SK-N-SH (cell line): ENCODE data around the gene P2RY8. TPM values are rescaled to one million over a fixed set of nuclear protein-coding genes. Genes with fewer than 3 reads are reported as not detected.

Experiments
- CTCF ChIA-PET: fragments of 300-600, 350-600 bp; formaldehyde crosslinking; extraction: SDS; loops from one replicate; lab custom pipeline; 2021; lab: Yijun Ruan, JAX
- POLR2A ChIA-PET: fragments of 350-600 bp; sonication (Branson Sonifier 250); formaldehyde crosslinking; extraction: SDS; loops from one replicate; lab custom pipeline; 2020; ENCODE audit warnings: antibody characterized with exemption, inconsistent platforms; lab: Yijun Ruan, JAX
- DNase-seq: peaks from one replicate; pipeline ENCODE4 v3.0.0; 2012
- H2AFZ ChIP-seq: fragments of 200-600 bp; sonication (generic); 2 replicates; pipeline ENCODE4 v1.8.1; 2016; ENCODE audit warnings: antibody characterized with exemption, mild to moderate bottlenecking, low read depth
- H3F3A ChIP-seq: fragments of 200-600 bp; sonication (generic); replicated peaks from 2 replicates; pipeline ENCODE3; 2016; ENCODE audit warnings: antibody characterized with exemption, mild to moderate bottlenecking; ENCODE audit not compliant: insufficient read depth
- H3K27ac ChIP-seq, 2 experiments: fragments of 200-500 bp in 1 of 2; fragments of 200-600 bp in 1 of 2; sonication (Bioruptor generic) in 1 of 2; sonication (generic), shearing (Covaris generic) in 1 of 2; 2 replicates each; pipeline versions ENCODE4 v1.5.1 to v1.6.1; 2014 to 2016; ENCODE audit warnings: low read depth in 2 of 2, inconsistent platforms in 1 of 2, low read length in 1 of 2, mild to moderate bottlenecking in 1 of 2, mixed read lengths in 1 of 2
- H3K27me3 ChIP-seq: fragments of 200-600 bp; sonication (generic), shearing (Covaris generic); 2 replicates; pipeline ENCODE4 v1.6.1; 2016; ENCODE audit warnings: mixed run types; ENCODE audit not compliant: insufficient read depth
- H3K36me3 ChIP-seq, 2 experiments: fragments of 200-500 bp in 1 of 2; fragments of 200-600 bp in 1 of 2; sonication (Bioruptor generic) in 1 of 2; sonication (generic) in 1 of 2; replicated peaks in 1 of 2; 2 replicates each; pipeline versions ENCODE3 to v1.5.1; 2014 to 2016; ENCODE audit warnings: low read length in 1 of 2, mild to moderate bottlenecking in 1 of 2; ENCODE audit not compliant: insufficient read depth in 2 of 2, control insufficient read depth in 1 of 2
- H3K4me1 ChIP-seq, 2 experiments: fragments of 200-500 bp in 1 of 2; fragments of 200-600 bp in 1 of 2; sonication (Bioruptor generic) in 1 of 2; sonication (generic), shearing (Covaris generic) in 1 of 2; 2 replicates each; pipeline versions ENCODE4 v1.5.1 to v1.6.1; 2014 to 2016; ENCODE audit warnings: low read depth in 1 of 2, low read length in 1 of 2, mixed run types in 1 of 2; ENCODE audit not compliant: insufficient read depth in 2 of 2, control insufficient read depth in 1 of 2
- H3K4me2 ChIP-seq: fragments of 200-600 bp; sonication (generic), shearing (Covaris generic); 2 replicates; pipeline ENCODE4 v1.6.1; 2017; ENCODE audit warnings: mixed run types
- H3K4me3 ChIP-seq, 2 experiments: fragments of 200-500 bp in 1 of 2; fragments of 200-600 bp in 1 of 2; sonication (Bioruptor generic) in 1 of 2; sonication (generic), shearing (Covaris generic) in 1 of 2; 2 replicates each; pipeline versions ENCODE4 v1.5.1 to v1.8.1; 2014 to 2016; ENCODE audit warnings: low read depth in 2 of 2, inconsistent platforms in 1 of 2, low read length in 1 of 2, mild to moderate bottlenecking in 1 of 2, mixed read lengths in 1 of 2, moderate library complexity in 1 of 2
- H3K79me2 ChIP-seq: fragments of 200-600 bp; sonication (generic); 2 replicates; pipeline ENCODE4 v1.8.1; 2017; ENCODE audit warnings: mild to moderate bottlenecking; ENCODE audit not compliant: insufficient read depth
- H3K9ac ChIP-seq: fragments of 200-600 bp; sonication (generic); 2 replicates; pipeline ENCODE4 v1.6.1; 2017; ENCODE audit warnings: mixed run types
- H3K9me2 ChIP-seq: fragments of 200-600 bp; sonication (generic); 2 replicates; pipeline ENCODE4 v1.6.1; 2017; ENCODE audit warnings: mixed run types
- H3K9me3 ChIP-seq: fragments of 200-600 bp; sonication (generic); 2 replicates; pipeline ENCODE4 v1.6.1; 2017; ENCODE audit warnings: mixed run types, mild to moderate bottlenecking, moderate library complexity
- H4K20me1 ChIP-seq: fragments of 200-600 bp; sonication (generic); 2 replicates; pipeline ENCODE4 v1.6.1; 2017; ENCODE audit warnings: mild to moderate bottlenecking, mixed run types; ENCODE audit not compliant: insufficient read depth
- EZH2phosphoT487 ChIP-seq: fragments of 200-600 bp; sonication (generic); IDR thresholded peaks from 2 replicates; pipeline ENCODE4 v1.6.1; 2017; ENCODE audit warnings: low read depth, mixed run types, mild to moderate bottlenecking, antibody characterized with exemption, moderate library complexity, borderline replicate concordance
- FOSL2 ChIP-seq: IDR thresholded peaks from 2 replicates; pipeline ENCODE4 v1.4.0; 2012; ENCODE audit warnings: low read depth, mild to moderate bottlenecking, moderate library complexity, borderline replicate concordance
- FOXM1 ChIP-seq: IDR thresholded peaks from 2 replicates; pipeline ENCODE4 v1.4.0; 2012; ENCODE audit warnings: low read depth, mild to moderate bottlenecking
- GATA2 ChIP-seq: sonication (generic); formaldehyde crosslinking; IDR thresholded peaks from 2 replicates; pipeline ENCODE4 v1.5.0; 2020; ENCODE audit warnings: mild to moderate bottlenecking, missing genetic modification reagents
- MAX ChIP-seq: IDR thresholded peaks from 2 replicates; pipeline ENCODE4 v1.4.0; 2012; ENCODE audit warnings: low read depth
- MXI1 ChIP-seq: IDR thresholded peaks from 2 replicates; pipeline ENCODE4 v1.6.1; 2012; ENCODE audit warnings: mild to moderate bottlenecking, low read depth, low read length, improper control_type of control experiment
- NFIC ChIP-seq: IDR thresholded peaks from 2 replicates; pipeline ENCODE4 v1.4.0; 2012; ENCODE audit warnings: borderline replicate concordance
- USF2 ChIP-seq: fragments of 150-350 bp; IDR thresholded peaks from 2 replicates; pipeline ENCODE4 v1.6.1; 2017; ENCODE audit warnings: antibody characterized with exemption, low read length, low read depth, borderline replicate concordance
- YY1 ChIP-seq: IDR thresholded peaks from 2 replicates; pipeline ENCODE4 v1.4.0; 2012; ENCODE audit warnings: low read depth, mild to moderate bottlenecking
- WGBS: methylation state at CpG from one replicate; pipeline ENCODE4 v1.1.6; 2017; ENCODE audit warnings: low lambda C conversion rate; 5-methylcytosine and 5-hydroxymethylcytosine counted together
- polyA plus RNA-seq, 3 experiments: library from polyadenylated mRNA; depleted of rRNA; stranded (reverse); fragments of >200 nt; gene quantifications; 2 replicates each; pipeline ENCODE4 v1.2.3, GENCODE V29; 2012
- TF ChIP-seq, protein P1 (sequence below): IDR thresholded peaks from 2 replicates; pipeline ENCODE4 v1.4.0; 2012; ENCODE audit warnings: low read depth, borderline replicate concordance
- TF ChIP-seq, protein P2 (sequence below): IDR thresholded peaks from 2 replicates; pipeline ENCODE4 v1.4.0; 2012; ENCODE audit warnings: low read depth, borderline replicate concordance
- TF ChIP-seq, protein P3 (sequence below): IDR thresholded peaks from 2 replicates; pipeline ENCODE4 v1.6.1; 2012; ENCODE audit warnings: mild to moderate bottlenecking, low read depth, low read length, moderate library complexity

The P2RY8 gene
- polyA plus RNA-seq, 1 of the 3 experiments (the other 2 are of a cell fraction): 0.08 TPM

DNA sequence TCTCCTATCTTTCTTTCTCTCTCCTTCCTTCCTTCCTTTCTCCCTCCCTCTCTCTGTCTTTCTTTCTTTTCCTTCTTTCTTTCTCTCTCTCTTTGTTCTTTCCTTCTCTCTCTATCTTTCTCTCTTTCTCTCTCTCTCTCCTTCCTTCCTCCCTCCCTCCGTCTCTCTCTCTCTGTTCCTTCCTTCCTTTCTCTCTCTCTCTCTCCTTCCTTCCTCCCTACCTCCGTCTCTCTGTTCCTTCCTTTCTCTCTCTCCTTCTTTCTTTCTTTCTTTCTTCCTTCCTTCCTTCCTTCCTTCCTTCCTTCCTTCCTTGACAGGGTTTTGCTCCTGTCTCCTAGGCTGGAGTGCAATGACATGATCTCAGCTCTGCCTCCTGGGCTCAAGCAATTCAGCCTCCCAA, 24.2 kb upstream of the P2RY8 start:
- 4% methylated on average over 2 of the region's 2 CpGs for WGBS
- Histone ChIP-seq H3K79me2 (no peaks in the 10 kb centered on the region), H3K9me2 (no peaks in the 10 kb centered on the region), H3F3A (no peaks in the 10 kb centered on the region), H3K4me1 (no peaks in the 10 kb centered on the region), H3K9ac (no peak overlapping the region), H2AFZ (no peak overlapping the region), H3K27ac (no peak overlapping the region), H4K20me1 (no peaks in the 10 kb centered on the region), H3K36me3 (no peaks in the 10 kb centered on the region), H3K4me2 (no peak overlapping the region), H3K4me3 (no peak overlapping the region), H3K9me3 (no peaks in the 10 kb centered on the region), H3K27me3 (peaks cover 40% of the 10 kb centered on the region; the same call in 1 of the 2 replicates)
- CTCF ChIA-PET: no interaction called here
- no peak for TF ChIP-seq YY1
- TF ChIP-seq, protein P1, sequence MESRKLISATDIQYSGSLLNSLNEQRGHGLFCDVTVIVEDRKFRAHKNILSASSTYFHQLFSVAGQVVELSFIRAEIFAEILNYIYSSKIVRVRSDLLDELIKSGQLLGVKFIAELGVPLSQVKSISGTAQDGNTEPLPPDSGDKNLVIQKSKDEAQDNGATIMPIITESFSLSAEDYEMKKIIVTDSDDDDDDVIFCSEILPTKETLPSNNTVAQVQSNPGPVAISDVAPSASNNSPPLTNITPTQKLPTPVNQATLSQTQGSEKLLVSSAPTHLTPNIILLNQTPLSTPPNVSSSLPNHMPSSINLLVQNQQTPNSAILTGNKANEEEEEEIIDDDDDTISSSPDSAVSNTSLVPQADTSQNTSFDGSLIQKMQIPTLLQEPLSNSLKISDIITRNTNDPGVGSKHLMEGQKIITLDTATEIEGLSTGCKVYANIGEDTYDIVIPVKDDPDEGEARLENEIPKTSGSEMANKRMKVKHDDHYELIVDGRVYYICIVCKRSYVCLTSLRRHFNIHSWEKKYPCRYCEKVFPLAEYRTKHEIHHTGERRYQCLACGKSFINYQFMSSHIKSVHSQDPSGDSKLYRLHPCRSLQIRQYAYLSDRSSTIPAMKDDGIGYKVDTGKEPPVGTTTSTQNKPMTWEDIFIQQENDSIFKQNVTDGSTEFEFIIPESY: no peak
- no peak for TF ChIP-seq FOXM1
- TF ChIP-seq GATA2 (CRISPR knock-in tag): no peak
- TF ChIP-seq USF2: no peak
- TF ChIP-seq FOSL2: no peak
- no peak for TF ChIP-seq MXI1
- no peak for TF ChIP-seq NFIC
- TF ChIP-seq, protein P2, sequence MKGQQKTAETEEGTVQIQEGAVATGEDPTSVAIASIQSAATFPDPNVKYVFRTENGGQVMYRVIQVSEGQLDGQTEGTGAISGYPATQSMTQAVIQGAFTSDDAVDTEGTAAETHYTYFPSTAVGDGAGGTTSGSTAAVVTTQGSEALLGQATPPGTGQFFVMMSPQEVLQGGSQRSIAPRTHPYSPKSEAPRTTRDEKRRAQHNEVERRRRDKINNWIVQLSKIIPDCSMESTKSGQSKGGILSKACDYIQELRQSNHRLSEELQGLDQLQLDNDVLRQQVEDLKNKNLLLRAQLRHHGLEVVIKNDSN: no peak
- TF ChIP-seq MAX: no peak
- no peak for TF ChIP-seq EZH2phosphoT487
- TF ChIP-seq, protein P3, sequence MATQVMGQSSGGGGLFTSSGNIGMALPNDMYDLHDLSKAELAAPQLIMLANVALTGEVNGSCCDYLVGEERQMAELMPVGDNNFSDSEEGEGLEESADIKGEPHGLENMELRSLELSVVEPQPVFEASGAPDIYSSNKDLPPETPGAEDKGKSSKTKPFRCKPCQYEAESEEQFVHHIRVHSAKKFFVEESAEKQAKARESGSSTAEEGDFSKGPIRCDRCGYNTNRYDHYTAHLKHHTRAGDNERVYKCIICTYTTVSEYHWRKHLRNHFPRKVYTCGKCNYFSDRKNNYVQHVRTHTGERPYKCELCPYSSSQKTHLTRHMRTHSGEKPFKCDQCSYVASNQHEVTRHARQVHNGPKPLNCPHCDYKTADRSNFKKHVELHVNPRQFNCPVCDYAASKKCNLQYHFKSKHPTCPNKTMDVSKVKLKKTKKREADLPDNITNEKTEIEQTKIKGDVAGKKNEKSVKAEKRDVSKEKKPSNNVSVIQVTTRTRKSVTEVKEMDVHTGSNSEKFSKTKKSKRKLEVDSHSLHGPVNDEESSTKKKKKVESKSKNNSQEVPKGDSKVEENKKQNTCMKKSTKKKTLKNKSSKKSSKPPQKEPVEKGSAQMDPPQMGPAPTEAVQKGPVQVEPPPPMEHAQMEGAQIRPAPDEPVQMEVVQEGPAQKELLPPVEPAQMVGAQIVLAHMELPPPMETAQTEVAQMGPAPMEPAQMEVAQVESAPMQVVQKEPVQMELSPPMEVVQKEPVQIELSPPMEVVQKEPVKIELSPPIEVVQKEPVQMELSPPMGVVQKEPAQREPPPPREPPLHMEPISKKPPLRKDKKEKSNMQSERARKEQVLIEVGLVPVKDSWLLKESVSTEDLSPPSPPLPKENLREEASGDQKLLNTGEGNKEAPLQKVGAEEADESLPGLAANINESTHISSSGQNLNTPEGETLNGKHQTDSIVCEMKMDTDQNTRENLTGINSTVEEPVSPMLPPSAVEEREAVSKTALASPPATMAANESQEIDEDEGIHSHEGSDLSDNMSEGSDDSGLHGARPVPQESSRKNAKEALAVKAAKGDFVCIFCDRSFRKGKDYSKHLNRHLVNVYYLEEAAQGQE: no peak
- DNase-seq: no peak
- POLR2A ChIA-PET: no interaction called here
